HEK293 (cell line): Measurements from ENCODE around the gene DCLK1.

Source experiments
- CTCF ChIA-PET: fragments of 350-600 bp; formaldehyde crosslinking; extraction: SDS; loops from one replicate; lab custom pipeline; 2021; ENCODE audit warnings: antibody characterized with exemption; lab: Yijun Ruan, JAX
- POLR2A ChIA-PET: fragments of 300-600 bp; formaldehyde crosslinking; extraction: SDS; loops from one replicate; lab custom pipeline; 2020; ENCODE audit warnings: antibody characterized with exemption, inconsistent platforms; lab: Yijun Ruan, JAX
- H3K27ac ChIP-seq: fragments of 200-500 bp; sonication (Bioruptor generic); 2 replicates; pipeline ENCODE4 v1.5.1; 2014; ENCODE audit warnings: low read depth, low read length, control low read depth, inconsistent platforms; ENCODE audit errors: extremely low read depth
- H3K36me3 ChIP-seq, 2 experiments: fragments of 200-500 bp in 1 of 2; sonication (Bioruptor generic) in 1 of 2; 1 replicate in 1 of 2; 2 replicates in 1 of 2; pipeline ENCODE4 v1.5.1; 2014 to 2017; ENCODE audit warnings: inconsistent platforms in 2 of 2, low read length in 2 of 2; ENCODE audit not compliant: control insufficient read depth in 2 of 2, insufficient read depth in 1 of 2
- H3K4me1 ChIP-seq: fragments of 200-500 bp; sonication (Bioruptor generic); 2 replicates; pipeline ENCODE4 v1.5.1; 2014; ENCODE audit warnings: mild to moderate bottlenecking, low read length, inconsistent platforms; ENCODE audit not compliant: control insufficient read depth, insufficient read depth
- H3K4me3 ChIP-seq: 2 replicates; pipeline ENCODE4 v1.5.1; 2011; ENCODE audit warnings: low read depth, mild to moderate bottlenecking, control low read depth, low read length, moderate library complexity
- H3K9me3 ChIP-seq: fragments of 200-500 bp; sonication (Bioruptor generic); 2 replicates; pipeline ENCODE4 v1.5.1; 2014; ENCODE audit warnings: low read depth, low read length, inconsistent platforms; ENCODE audit not compliant: control insufficient read depth, insufficient read depth
- GLIS2 ChIP-seq: fragments of 450-650 bp; formaldehyde crosslinking; IDR thresholded peaks from 2 replicates; pipeline ENCODE4 v1.5.1; 2016; ENCODE audit warnings: missing biosample characterization, missing genetic modification characterization
- KLF9 ChIP-seq: fragments of 450-650 bp; formaldehyde crosslinking; IDR thresholded peaks from 2 replicates; pipeline ENCODE4 v1.5.1; 2016; ENCODE audit warnings: missing biosample characterization, missing genetic modification characterization, low read depth
- RBAK ChIP-seq: fragments of 450-650 bp; formaldehyde crosslinking; IDR thresholded peaks from 2 replicates; pipeline ENCODE4 v1.5.1; 2016; ENCODE audit warnings: missing biosample characterization, missing genetic modification characterization
- REPIN1 ChIP-seq: fragments of 450-650 bp; formaldehyde crosslinking; IDR thresholded peaks from 2 replicates; pipeline ENCODE4 v1.5.1; 2017; ENCODE audit warnings: missing biosample characterization, missing genetic modification characterization, low read depth
- ZBTB44 ChIP-seq: fragments of 450-650 bp; IDR thresholded peaks from 2 replicates; pipeline ENCODE4 v1.5.1; 2018; ENCODE audit warnings: missing biosample characterization, mild to moderate bottlenecking, missing genetic modification characterization
- ZBTB8A ChIP-seq: fragments of 450-650 bp; formaldehyde crosslinking; IDR thresholded peaks from 2 replicates; pipeline ENCODE4 v1.5.1; 2016; ENCODE audit warnings: missing biosample characterization, missing genetic modification characterization
- ZFP3 ChIP-seq: fragments of 450-650 bp; formaldehyde crosslinking; IDR thresholded peaks from 2 replicates; pipeline ENCODE4 v1.5.1; 2016; ENCODE audit warnings: low read depth, missing biosample characterization, missing genetic modification characterization
- ZIC2 ChIP-seq: fragments of 450-650 bp; formaldehyde crosslinking; IDR thresholded peaks from 2 replicates; pipeline ENCODE4 v1.5.1; 2016; ENCODE audit warnings: missing biosample characterization, missing genetic modification characterization
- ZNF121 ChIP-seq: fragments of 450-650 bp; formaldehyde crosslinking; IDR thresholded peaks from 2 replicates; pipeline ENCODE4 v1.5.1; 2016; ENCODE audit warnings: missing biosample characterization, missing genetic modification characterization
- ZNF2 ChIP-seq: fragments of 450-650 bp; formaldehyde crosslinking; IDR thresholded peaks from 2 replicates; pipeline ENCODE4 v1.5.1; 2016; ENCODE audit warnings: missing biosample characterization, missing genetic modification characterization
- ZNF202 ChIP-seq: fragments of 450-650 bp; formaldehyde crosslinking; IDR thresholded peaks from 2 replicates; pipeline ENCODE4 v1.5.1; 2016; ENCODE audit warnings: missing biosample characterization, missing genetic modification characterization, borderline replicate concordance
- ZNF24 ChIP-seq: fragments of 450-650 bp; formaldehyde crosslinking; IDR thresholded peaks from 2 replicates; pipeline ENCODE4 v1.5.1; 2016; ENCODE audit warnings: missing biosample characterization, missing genetic modification characterization
- ZNF280C ChIP-seq: fragments of 450-650 bp; formaldehyde crosslinking; IDR thresholded peaks from 2 replicates; pipeline ENCODE4 v1.5.1; 2016; ENCODE audit warnings: missing biosample characterization, missing genetic modification characterization
- ZNF366 ChIP-seq: fragments of 450-650 bp; formaldehyde crosslinking; conservative IDR thresholded peaks from 2 replicates; pipeline ENCODE4 v1.5.1; 2016; ENCODE audit warnings: missing biosample characterization, missing genetic modification characterization
- ZNF391 ChIP-seq: fragments of 450-650 bp; formaldehyde crosslinking; IDR thresholded peaks from 2 replicates; pipeline ENCODE4 v1.5.1; 2016; ENCODE audit warnings: low read depth, missing biosample characterization, missing genetic modification characterization, borderline replicate concordance
- ZNF398 ChIP-seq: fragments of 450-650 bp; formaldehyde crosslinking; IDR thresholded peaks from 2 replicates; pipeline ENCODE4 v1.5.1; 2017; ENCODE audit warnings: missing biosample characterization, missing genetic modification characterization
- ZNF433 ChIP-seq: fragments of 450-650 bp; formaldehyde crosslinking; IDR thresholded peaks from 2 replicates; pipeline ENCODE4 v1.5.1; 2016; ENCODE audit warnings: missing biosample characterization, missing genetic modification characterization, low read depth
- ZNF621 ChIP-seq: fragments of 450-650 bp; formaldehyde crosslinking; IDR thresholded peaks from 2 replicates; pipeline ENCODE4 v1.5.1; 2017; ENCODE audit warnings: missing biosample characterization, missing genetic modification characterization
- ZNF664 ChIP-seq: fragments of 450-650 bp; formaldehyde crosslinking; IDR thresholded peaks from 2 replicates; pipeline ENCODE4 v1.5.1; 2016; ENCODE audit warnings: missing biosample characterization, missing genetic modification characterization
- ZNF707 ChIP-seq: fragments of 450-650 bp; formaldehyde crosslinking; IDR thresholded peaks from 2 replicates; pipeline ENCODE4 v1.5.1; 2016; ENCODE audit warnings: missing biosample characterization, missing genetic modification characterization
- ZNF792 ChIP-seq: fragments of 450-650 bp; formaldehyde crosslinking; IDR thresholded peaks from 2 replicates; pipeline ENCODE4 v1.5.1; 2016; ENCODE audit warnings: missing biosample characterization, missing genetic modification characterization

Gene DCLK1

GRCh38 chr13:36000028-36000427, 131.2 kb downstream of the DCLK1 start:
- TF ChIP-seq ZNF2 (tag by site-specific recombination), result no peak
- TF ChIP-seq ZNF792, result no peak
- TF ChIP-seq ZNF398 (tag by site-specific recombination), result no peak
- no peak for TF ChIP-seq ZNF433 (tag by site-specific recombination)
- no peak for TF ChIP-seq ZFP3 (tag by site-specific recombination)
- no peak for TF ChIP-seq ZBTB8A (tag by site-specific recombination)
- no peak for TF ChIP-seq ZNF280C (tag by site-specific recombination)
- no peak for TF ChIP-seq ZBTB44 (tag by site-specific recombination)
- H3K4me1 ChIP-seq, result no peaks in the 10 kb centered on the region
- CTCF ChIA-PET, result interaction anchor here (0.7 kb wide), 1 partner anchor 182 kb away, joined by 4 read pairs; no protein-coding TSS in a partner anchor

GRCh38 chr13:35996360-35996759, 134.8 kb downstream of the DCLK1 start:
- no peak overlapping the region for H3K4me3 ChIP-seq
- ChIA-PET POLR2A (no interaction called here), CTCF (interaction anchor here (0.7 kb wide), 1 partner anchor 860 kb away, joined by 3 read pairs; no protein-coding TSS in a partner anchor)
- no peaks in the 10 kb centered on the region for H3K9me3 ChIP-seq
- peaks cover 5% of the 10 kb centered on the region for H3K4me1 ChIP-seq
- no peak for TF ChIP-seq ZNF366 (tag by site-specific recombination)
- no peak for TF ChIP-seq ZNF202 (tag by site-specific recombination)
- TF ChIP-seq GLIS2 (tag by site-specific recombination), result no peak
- no peak for TF ChIP-seq KLF9 (tag by site-specific recombination)
- no peak for TF ChIP-seq ZIC2 (tag by site-specific recombination)
- TF ChIP-seq ZNF121 (tag by site-specific recombination), result no peak
- no peak for TF ChIP-seq ZNF391
- TF ChIP-seq ZNF707 (tag by site-specific recombination), result no peak
- no peak for TF ChIP-seq ZNF664 (tag by site-specific recombination)
- no peak for TF ChIP-seq ZNF621 (tag by site-specific recombination)
- no peak for TF ChIP-seq RBAK (tag by site-specific recombination)
- no peak for TF ChIP-seq REPIN1 (tag by site-specific recombination)
- no peak for TF ChIP-seq ZNF24 (tag by site-specific recombination)
- no peak for TF ChIP-seq ZNF792
- no peak overlapping the region for H3K27ac ChIP-seq
- no peaks in the 10 kb centered on the region for H3K36me3 ChIP-seq

More at GRCh38 chr13:36000028-36000427, 131.2 kb downstream of the DCLK1 start:
- no peaks in the 10 kb centered on the region for H3K9me3 ChIP-seq
- H3K27ac ChIP-seq, result no peak overlapping the region
- H3K4me3 ChIP-seq, result no peak overlapping the region
- POLR2A ChIA-PET, result no interaction called here
- H3K36me3 ChIP-seq, result no peaks in the 10 kb centered on the region
